Measurements from ENCODE around the gene SCML1. TPM values are rescaled to one million over a fixed set of nuclear protein-coding genes. Genes with fewer than 3 reads are reported as not detected.

The SCML1 gene, protein sequence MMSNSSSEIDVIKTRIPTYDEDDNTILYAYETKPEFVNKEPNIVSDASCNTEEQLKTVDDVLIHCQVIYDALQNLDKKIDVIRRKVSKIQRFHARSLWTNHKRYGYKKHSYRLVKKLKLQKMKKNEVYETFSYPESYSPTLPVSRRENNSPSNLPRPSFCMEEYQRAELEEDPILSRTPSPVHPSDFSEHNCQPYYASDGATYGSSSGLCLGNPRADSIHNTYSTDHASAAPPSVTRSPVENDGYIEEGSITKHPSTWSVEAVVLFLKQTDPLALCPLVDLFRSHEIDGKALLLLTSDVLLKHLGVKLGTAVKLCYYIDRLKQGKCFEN
- total RNA-seq (ENCODE audit: unreplicated experiment), result 29.7 TPM
- long read RNA-seq, partial matches to known transcripts, result 0 of 17 reads
- long read RNA-seq, other reads (novel, unspliced or antisense), result 12 of 17 reads

DNA sequence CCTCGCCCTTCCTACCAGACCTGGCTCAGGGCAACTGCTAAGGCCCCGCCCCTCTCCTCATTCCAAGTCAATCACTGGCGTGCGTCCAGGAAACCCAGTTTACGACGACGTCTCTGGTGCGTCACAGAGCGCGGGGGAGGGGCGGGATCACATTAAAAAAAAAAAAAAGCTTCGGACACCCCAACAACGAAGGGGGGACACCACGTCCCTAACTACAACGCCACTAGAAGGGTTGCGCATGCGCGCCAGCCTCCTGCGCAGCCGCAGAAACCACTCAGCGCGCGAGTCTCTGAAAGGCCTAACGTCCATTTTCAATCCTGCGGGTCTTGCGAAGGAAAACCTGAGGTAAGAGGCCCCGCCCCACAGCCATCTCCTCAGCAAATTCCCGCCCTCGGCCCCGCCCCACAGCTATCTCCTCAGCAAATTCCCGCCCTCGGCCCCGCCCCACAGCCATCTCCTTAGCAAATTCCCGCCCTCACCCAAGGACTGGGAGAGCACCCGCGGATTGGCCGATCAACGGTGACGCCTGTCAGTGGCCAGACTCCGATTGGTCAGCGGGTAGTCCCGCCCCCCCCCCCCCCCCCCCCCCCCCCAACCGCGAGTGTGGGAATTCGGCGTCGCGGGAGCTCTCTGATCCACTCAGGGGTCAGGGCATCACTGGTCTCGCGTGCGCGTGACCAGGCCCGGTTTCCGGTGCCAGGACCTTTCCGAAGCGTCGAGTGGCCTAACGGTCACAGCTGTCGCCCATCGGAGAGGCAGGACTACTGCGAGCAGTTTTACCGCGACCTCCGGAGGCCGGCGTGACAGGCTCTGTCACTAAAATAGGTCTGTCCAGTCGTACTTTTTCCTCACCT, at the start of gene SCML1:
SCML1 (plus strand) TSS at position 638 of the 854 bp plus-strand sequence. CDS start 6,694 bp downstream, outside the sequence.
- Mint-ChIP-seq H3K4me1 (ENCODE audit: unreplicated experiment) (peaks cover 10% of the 10 kb centered on the region), H3K36me3 (ENCODE audit: low read depth, unreplicated experiment) (no peaks in the 10 kb centered on the region), H3K4me3 (ENCODE audit: unreplicated experiment) (peak within 1 kb of the TSS; percentile 98), H3K27me3 (ENCODE audit: unreplicated experiment) (peaks cover 1% of the 10 kb centered on the region), H3K27ac (ENCODE audit: unreplicated experiment) (peak within 1 kb of the TSS; percentile 94), H3K9me3 (ENCODE audit: unreplicated experiment) (no peaks in the 10 kb centered on the region)
- no peak for TF ChIP-seq CTCF (IDR thresholded peaks at IDR 0.05; ENCODE audit: unreplicated experiment)
- DNase-seq (ENCODE audit: low spot score), result peak; percentile 86

DNA sequence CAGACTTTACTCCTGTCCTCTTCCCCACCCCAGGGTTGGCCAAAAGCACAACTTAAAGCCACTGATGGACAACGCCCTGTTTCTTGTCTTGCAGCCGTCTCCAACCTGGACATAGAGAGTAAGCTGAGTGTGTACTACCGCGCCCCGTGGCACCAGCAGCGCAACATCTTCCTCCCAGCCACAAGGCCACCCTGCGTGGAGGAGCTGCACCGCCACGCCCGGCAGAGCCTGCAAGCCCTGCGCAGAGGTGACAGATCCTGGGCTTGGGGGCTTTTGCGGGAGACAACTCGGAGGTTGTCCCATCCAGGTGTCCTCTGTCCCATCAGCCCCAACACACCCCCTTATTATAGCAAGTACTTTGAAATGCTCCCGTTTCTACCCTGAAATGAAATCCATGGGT, 49.6 kb upstream of the SCML1 start:
- H3K4me1 Mint-ChIP-seq (ENCODE audit: unreplicated experiment), result peaks cover 3% of the 10 kb centered on the region
- no peak for TF ChIP-seq CTCF (IDR thresholded peaks at IDR 0.05; ENCODE audit: unreplicated experiment)
- no peak overlapping the region for H3K4me3 Mint-ChIP-seq (ENCODE audit: unreplicated experiment)
- no peak overlapping the region for H3K27ac Mint-ChIP-seq (ENCODE audit: unreplicated experiment)
- H3K9me3 Mint-ChIP-seq (ENCODE audit: unreplicated experiment), result no peaks in the 10 kb centered on the region
- H3K27me3 Mint-ChIP-seq (ENCODE audit: unreplicated experiment), result no peaks in the 10 kb centered on the region
- DNase-seq (ENCODE audit: low spot score), result no peak
- H3K36me3 Mint-ChIP-seq (ENCODE audit: low read depth, unreplicated experiment), result no peaks in the 10 kb centered on the region

DNA sequence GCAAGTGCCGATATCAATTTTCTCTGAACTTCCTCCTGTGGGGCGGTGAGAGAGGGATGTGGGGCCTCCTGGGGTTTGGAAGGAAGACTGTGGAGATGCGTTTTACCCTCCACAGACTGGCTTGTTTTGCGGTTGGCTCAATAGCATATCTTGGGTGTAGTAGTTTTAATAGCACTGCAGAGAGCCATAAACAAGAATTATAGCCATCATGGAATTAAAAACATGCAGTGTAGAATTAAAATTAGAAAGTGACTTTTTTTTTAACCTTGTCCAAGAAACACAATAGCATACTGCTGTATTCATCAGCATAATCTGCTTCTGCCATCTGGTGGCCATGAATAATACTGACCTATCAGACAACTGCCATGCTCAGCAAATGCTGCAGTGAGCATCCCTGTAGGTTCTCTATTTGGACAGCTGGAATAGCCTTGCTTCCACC, 47.3 kb upstream of the SCML1 start:
- Mint-ChIP-seq H3K27me3 (ENCODE audit: unreplicated experiment) (no peaks in the 10 kb centered on the region), H3K27ac (ENCODE audit: unreplicated experiment) (no peak overlapping the region), H3K4me3 (ENCODE audit: unreplicated experiment) (no peak overlapping the region), H3K4me1 (ENCODE audit: unreplicated experiment) (peaks cover 3% of the 10 kb centered on the region), H3K36me3 (ENCODE audit: low read depth, unreplicated experiment) (no peaks in the 10 kb centered on the region), H3K9me3 (ENCODE audit: unreplicated experiment) (no peaks in the 10 kb centered on the region)
- DNase-seq (ENCODE audit: low spot score), result peak; percentile 47
- peak; percentile 49 for TF ChIP-seq CTCF (IDR thresholded peaks at IDR 0.05; ENCODE audit: unreplicated experiment)

GRCh38 chrX:17692709-17693346, 44.5 kb upstream of the SCML1 start:
- Mint-ChIP-seq H3K27me3 (ENCODE audit: unreplicated experiment) (no peaks in the 10 kb centered on the region), H3K4me3 (ENCODE audit: unreplicated experiment) (no peak overlapping the region), H3K9me3 (ENCODE audit: unreplicated experiment) (no peaks in the 10 kb centered on the region), H3K27ac (ENCODE audit: unreplicated experiment) (no peak overlapping the region), H3K36me3 (ENCODE audit: low read depth, unreplicated experiment) (no peaks in the 10 kb centered on the region), H3K4me1 (ENCODE audit: unreplicated experiment) (peaks cover 3% of the 10 kb centered on the region)
- DNase-seq (ENCODE audit: low spot score), result no peak
- no peak for TF ChIP-seq CTCF (IDR thresholded peaks at IDR 0.05; ENCODE audit: unreplicated experiment)
